Choroid plexus epithelial cell (primary cell): ENCODE results near the gene ZHX3.

Source experiments
- DNase-seq: peaks from one replicate; pipeline ENCODE4 v3.0.0-alpha.2; 2010; ENCODE audit warnings: low read depth
- H3K4me3 ChIP-seq: 2 replicates; pipeline ENCODE4 v1.5.1; 2011; ENCODE audit warnings: low read depth, mild to moderate bottlenecking, control low read depth, low read length, moderate library complexity
- CTCF ChIP-seq: conservative IDR thresholded peaks from 2 replicates; pipeline ENCODE4 v1.5.1; 2011; ENCODE audit warnings: low read depth, mild to moderate bottlenecking, control low read depth, inconsistent platforms, low read length, moderate library complexity

ZHX3 gene

GRCh38 chr20:41187668-41188067 is 129.9 kb downstream of the ZHX3 start:
- no peak for TF ChIP-seq CTCF
- DNase-seq = no peak
- no peak overlapping the region for H3K4me3 ChIP-seq

GRCh38 chr20:41185013-41185757 is 132.3 kb downstream of the ZHX3 start:
- no peak overlapping the region for H3K4me3 ChIP-seq
- DNase-seq = no peak
- TF ChIP-seq CTCF = no peak

- H3K4me3 ChIP-seq = no peak overlapping the region
- DNase-seq = no peak
- TF ChIP-seq CTCF = no peak
Measured at GRCh38 chr20:41183831-41184230, 133.7 kb downstream of the ZHX3 start.

GRCh38 chr20:41183391-41183790 is 134.1 kb downstream of the ZHX3 start:
- no peak overlapping the region for H3K4me3 ChIP-seq
- DNase-seq = no peak

GRCh38 chr20:41182296-41183212 is 135.0 kb downstream of the ZHX3 start:
- no peak for TF ChIP-seq CTCF
- no peak overlapping the region for H3K4me3 ChIP-seq
- DNase-seq = no peak

More at GRCh38 chr20:41183391-41183790, 134.1 kb downstream of the ZHX3 start:
- no peak for TF ChIP-seq CTCF

- no peak overlapping the region for H3K4me3 ChIP-seq
- DNase-seq = no peak
- TF ChIP-seq CTCF = no peak
Measured at GRCh38 chr20:41181567-41181966, 136.0 kb downstream of the ZHX3 start.
